NCI-H748 (cell line): ENCODE results near the gene PTPRK.

ENCODE experiments used
- DNase-seq: peaks from one replicate; lab custom pipeline; 2025; ENCODE audit not compliant: unreplicated experiment; lab: John Stamatoyannopoulos, UW

PTPRK gene

GRCh38 chr6:128516514-128516898 lies 3.9 kb downstream of the PTPRK start:
- DNase-seq = peak; percentile 81

DNA sequence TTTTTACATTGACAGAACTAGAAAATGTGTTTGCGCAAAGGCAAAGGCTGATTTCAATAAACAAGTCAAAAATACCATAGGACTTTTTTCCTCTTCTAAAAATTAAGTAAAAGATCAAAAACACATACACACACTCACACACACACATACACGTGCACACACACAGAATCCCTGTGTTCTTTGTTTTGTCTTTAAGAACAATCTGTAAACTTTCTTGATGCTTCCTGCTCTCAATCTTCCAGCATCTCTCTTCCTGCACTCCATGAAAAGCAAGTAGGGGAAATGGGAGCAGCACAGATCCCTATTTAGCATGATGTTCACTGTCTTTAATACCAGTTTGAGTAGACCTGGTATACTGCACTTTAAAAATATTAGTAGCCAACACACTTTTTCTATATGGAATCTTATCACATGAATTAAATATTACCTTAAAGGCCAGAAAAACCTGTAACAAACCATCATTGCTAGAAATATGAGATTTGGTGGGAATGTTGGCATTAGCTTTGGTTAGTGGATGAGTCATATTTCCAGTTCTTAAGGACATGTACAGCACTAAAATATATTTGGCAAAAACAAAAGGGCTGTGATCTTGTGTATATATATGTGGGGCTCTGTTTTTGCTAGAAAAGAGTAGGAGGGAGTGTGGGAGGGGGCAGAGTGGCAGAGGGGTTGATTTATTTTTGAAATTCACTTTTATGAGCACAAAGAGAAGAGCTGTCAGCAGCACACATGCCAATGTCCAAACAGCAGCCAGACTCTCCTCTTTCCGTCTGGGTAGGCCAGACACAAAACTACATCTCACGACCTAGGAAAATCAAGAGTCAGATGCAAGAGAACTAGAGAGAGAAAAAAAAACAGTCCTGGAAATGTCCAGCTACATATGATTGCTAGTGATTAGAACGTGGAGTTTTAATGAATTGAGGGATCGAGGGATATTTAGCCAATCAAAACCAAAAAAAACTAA lies 4.6 kb downstream of the PTPRK start:
- DNase-seq = no peak

- DNase-seq = no peak
These were observed 6.5 kb downstream of the PTPRK start for GRCh38 chr6:128513878-128514277.

- no peak for DNase-seq
These were observed 8.1 kb downstream of the PTPRK start for GRCh38 chr6:128512296-128512695.

DNA sequence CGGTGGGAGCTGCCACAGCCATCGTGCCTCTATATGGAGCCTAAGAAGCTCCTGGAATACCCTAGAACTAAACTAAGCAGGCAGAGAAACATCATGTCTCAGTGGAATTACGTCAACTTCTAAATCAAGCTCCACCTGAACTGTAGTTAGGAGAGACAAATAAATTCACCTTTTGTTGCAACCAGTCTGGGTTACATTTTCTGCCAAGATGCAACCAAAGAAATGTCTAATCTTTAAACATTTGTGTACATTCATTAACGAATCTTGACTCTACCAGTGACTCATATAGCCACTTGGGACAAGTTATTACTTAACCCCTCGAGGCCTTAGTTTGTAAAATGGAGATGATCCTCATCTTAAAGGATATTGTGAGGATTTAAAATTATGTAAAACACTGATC lies 8.9 kb downstream of the PTPRK start:
- no peak for DNase-seq

DNA sequence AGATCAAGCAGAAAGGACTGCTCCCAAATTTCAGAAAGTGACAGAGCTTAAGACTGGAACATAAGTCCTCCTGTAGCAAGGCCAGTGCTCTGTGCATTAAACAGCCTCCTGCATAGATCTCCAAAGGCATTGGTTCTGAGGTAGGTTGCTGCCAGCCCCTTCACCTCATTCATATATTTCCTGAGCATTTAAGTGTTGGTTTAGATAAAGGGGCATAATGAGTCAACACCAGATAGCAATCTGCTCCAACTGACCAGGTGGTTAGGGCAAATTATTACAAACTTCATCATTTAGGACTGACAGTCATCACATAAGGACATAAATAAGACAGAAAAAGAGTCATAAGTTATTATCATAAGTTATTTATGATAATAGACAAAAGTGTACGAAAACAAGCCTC lies 10.7 kb downstream of the PTPRK start:
- DNase-seq = peak; percentile 10

GRCh38 chr6:128508588-128509296 lies 11.7 kb downstream of the PTPRK start:
- DNase-seq = no peak

DNA sequence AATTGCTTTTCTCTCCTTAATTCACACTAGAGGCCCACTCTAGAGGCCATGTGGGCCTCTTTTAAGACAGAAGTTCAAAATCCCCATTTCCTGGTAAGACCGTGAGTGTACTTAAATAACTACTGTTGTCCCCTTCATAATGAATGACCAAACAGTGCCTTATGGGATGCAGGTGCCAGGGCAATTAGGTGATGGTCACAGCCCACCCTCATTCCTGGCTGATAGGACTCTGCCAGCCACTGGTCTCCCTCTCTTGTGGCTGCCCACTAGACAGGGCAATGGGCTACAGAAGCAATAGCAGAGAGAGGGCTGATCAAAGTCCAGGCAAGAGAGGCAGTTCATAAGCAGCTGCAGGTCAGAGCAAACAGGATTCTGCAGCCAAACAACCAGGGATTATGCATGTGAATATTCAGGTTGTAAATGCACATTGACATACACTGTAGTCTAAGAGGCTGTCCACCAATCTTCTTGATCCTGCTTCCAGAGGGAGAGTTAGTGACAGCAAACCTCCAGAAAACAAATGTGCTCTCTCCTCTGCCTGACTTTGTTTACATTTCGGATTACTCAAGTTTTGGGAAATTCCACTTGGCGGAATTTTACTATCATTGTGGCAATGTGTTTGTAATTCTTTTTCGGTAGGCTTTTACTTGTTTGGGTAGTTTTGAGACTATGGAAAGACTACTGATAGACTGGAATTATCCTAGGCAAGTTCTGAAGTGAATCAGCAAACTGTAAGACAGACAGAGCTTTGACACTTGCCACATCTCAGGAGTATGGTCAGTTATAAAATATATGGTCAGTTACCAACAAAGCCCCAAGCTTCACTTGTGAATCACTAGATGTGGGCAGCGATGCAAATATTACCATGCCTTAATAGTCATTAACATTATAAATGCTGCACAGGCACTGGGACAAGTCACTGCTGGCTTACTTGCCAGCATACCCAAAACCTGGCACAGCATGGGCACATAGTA lies 12.8 kb downstream of the PTPRK start:
- no peak for DNase-seq

GRCh38 chr6:128505603-128506002 lies 14.8 kb downstream of the PTPRK start:
- DNase-seq = no peak

DNA sequence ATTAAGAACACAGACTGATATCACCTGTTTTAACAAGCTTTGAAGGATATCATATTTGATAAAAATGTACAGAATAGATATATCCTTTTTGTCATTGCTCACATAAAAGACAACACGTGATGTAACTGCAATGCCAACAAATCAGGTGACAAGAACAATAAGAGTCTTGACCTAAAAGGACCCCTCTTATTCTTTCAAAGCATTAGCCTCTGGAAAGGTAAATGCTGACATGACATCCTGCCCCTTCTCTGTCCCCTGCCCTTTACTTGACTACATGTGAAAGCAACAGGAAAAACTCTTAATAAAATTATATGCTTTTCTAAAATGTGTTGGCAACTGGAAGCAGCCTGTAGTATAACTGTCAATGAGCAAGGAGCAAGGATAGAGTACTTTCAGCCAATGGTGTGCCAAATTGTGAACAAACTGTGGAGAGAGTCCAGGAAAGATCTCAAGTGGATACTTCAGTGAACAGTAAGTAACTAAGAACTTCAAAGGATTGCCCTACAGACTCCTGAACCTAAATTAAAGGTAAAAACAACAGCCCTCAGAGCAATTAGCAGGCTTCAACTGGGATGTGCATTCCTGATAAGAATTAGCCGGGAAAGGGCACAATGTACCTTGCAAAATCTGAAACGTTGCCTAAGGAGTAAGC lies 16.3 kb downstream of the PTPRK start:
- DNase-seq = no peak

DNA sequence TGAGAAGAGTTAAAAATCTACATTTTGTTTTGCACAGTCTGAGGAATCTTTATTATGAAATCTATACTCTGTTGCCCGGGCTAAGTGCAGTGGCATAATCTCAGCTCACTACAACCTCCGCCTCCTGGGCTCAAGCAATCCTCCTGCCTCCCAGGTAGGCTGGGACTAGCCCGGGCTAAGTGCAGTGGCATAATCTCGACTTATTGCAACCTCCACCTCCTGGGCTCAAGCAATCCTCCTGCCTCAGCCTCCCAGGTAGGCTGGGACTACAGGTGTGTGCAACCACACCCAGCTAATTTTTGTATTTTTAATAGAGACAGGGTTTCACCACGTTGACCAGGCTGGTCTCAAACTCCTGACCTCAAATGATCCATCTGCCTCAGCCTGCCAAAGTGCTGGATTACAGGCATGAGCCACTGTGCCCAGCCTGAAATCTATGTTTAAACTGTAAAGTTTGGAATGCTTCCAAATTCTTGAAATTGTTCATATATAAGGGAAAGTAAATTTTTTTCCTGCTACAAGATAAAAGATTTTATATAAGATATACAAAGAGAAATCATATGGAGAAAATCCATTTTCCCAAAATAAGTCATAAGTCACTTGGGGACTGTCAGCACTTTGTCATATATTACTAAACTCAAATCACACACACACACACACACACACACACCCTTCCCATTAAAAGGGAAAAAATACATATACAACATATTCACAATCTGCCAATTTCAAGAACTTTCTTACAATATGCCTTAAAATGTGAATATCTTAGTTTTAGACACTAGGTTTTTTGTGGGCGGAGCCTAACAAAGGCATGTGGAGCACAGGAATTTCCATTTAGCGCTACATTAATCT lies 19.4 kb downstream of the PTPRK start:
- DNase-seq = no peak

DNA sequence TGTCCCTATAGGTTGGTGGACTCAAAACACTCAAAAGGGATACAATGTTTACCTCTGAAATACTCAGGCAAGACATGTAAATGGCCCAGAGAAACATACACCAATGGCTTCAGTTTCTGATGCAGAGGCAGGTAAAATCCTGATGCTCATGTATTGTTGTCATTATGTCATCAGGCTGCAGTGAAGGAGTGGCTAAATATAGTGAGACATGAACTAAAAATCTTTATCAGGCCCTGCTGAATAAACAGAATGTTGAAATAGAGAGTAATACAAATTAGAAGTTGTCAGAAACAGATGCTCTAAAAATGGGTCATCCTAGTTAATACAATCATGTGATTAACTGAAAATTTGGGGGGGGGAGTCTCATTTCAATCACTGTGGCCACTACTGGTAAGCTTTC lies 20.4 kb downstream of the PTPRK start:
- no peak for DNase-seq

DNA sequence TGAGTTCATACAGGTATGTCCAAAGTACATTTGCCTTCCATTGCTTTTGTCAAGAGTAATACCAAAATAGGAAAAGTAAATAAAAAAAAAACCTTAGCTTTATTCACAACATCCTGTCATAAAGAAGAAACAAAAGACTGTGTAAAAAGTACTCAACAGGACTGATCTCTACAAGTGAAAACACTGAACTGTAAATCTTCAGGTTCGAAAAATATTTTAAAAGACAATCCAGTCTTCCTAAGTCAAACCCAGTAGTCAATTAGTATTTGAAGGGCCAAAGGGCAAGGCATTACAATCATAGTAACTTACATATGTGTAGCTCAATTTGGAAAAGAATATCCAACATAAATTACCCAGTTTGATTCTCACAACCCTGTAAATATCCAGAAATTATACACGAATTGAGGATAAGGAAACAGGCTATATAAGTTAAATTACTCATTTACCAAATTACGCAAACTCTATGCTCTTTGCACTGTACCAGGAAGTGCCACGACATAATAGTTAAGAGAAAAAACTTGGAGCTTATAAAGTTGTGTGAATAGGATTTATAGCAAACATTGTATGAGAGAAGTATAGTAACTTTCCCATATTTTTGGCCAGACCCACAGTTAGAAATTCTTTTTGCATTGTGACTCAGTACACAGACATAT lies 21.2 kb downstream of the PTPRK start:
- DNase-seq = no peak

GRCh38 chr6:128498234-128498633 lies 22.2 kb downstream of the PTPRK start:
- no peak for DNase-seq

GRCh38 chr6:128495536-128496333 lies 24.7 kb downstream of the PTPRK start:
- DNase-seq = no peak

DNA sequence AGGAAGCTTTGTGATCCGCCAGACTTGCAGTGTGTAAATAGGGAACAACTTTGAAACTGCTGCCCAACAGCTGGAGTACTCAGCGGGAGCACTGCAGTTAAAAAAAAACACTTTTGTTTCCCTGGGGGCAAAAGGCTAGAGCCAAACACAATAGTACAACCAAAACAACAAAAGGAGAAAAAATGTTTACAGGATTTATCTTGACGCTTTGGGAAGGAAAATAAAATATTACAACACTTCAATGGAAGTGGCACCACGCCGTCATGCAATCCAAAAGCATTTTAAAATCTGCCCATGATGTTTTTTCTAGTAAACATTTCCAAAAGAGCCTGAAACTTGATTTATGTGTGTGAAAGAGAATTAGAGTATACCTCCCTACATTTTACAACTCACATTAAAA lies 26.0 kb downstream of the PTPRK start:
- peak; percentile 54 for DNase-seq

DNA sequence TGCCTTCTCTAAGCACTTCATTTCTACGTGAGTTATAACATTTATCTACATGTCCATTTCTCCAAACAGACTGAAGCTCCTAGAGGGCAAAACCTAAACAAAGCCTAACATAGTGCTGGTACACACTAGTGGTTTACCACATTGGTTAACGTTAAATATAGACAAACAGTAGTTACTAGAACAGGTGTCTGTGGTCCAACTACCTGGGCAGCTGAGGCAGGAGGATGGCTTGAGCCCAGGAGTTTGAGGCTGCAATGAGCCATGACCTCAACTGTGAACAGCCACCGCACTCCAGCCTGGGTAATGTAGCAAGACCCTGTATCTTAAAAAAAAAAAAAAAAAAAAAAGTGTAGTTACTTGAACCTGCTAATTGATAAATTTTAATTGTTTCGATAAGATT lies 26.5 kb downstream of the PTPRK start:
- peak; percentile 35 for DNase-seq

- peak; percentile 61 for DNase-seq
These were observed 28.0 kb downstream of the PTPRK start for GRCh38 chr6:128492386-128492785.
